HepG2 (cell line): ENCODE results near the gene UQCRHL. TPM values are rescaled to one million over a fixed set of nuclear protein-coding genes. Genes with fewer than 3 reads are reported as not detected.

ENCODE experiments used
- ARNT2 ChIP-seq: sonication (generic); formaldehyde crosslinking; IDR thresholded peaks from 2 replicates; pipeline ENCODE4 v1.8.0; 2022; ENCODE audit warnings: mild to moderate bottlenecking, low read depth, missing genetic modification reagents, moderate library complexity
- HES4 ChIP-seq: sonication (generic); formaldehyde crosslinking; IDR thresholded peaks from 2 replicates; pipeline ENCODE4 v1.9.0; 2021; ENCODE audit warnings: mild to moderate bottlenecking, missing genetic modification reagents, borderline replicate concordance
- JUN ChIP-seq: sonication (generic); formaldehyde crosslinking; IDR thresholded peaks from 2 replicates; pipeline ENCODE4 v1.4.0; 2020; ENCODE audit warnings: mild to moderate bottlenecking, missing genetic modification reagents
- POLR2AphosphoS5 ChIP-seq: IDR thresholded peaks from 2 replicates; pipeline ENCODE4 v1.6.1; 2012; ENCODE audit warnings: low read depth, low read length
- ZNF30 ChIP-seq: sonication (generic); formaldehyde crosslinking; IDR thresholded peaks from 2 replicates; pipeline ENCODE4 v1.5.0; 2020; ENCODE audit warnings: mild to moderate bottlenecking, missing genetic modification reagents
- ZNF816 ChIP-seq: sonication (generic); formaldehyde crosslinking; IDR thresholded peaks from 2 replicates; pipeline ENCODE4 v1.8.0; 2022; ENCODE audit warnings: missing genetic modification reagents, mild to moderate bottlenecking, borderline replicate concordance
- ZSCAN9 ChIP-seq: IDR thresholded peaks from 2 replicates; pipeline ENCODE4 v1.6.1; 2016; ENCODE audit warnings: borderline replicate concordance
- polyA plus RNA-seq, 8 experiments: library from polyadenylated mRNA; depleted of rRNA in 3 of 8; stranded (reverse) in 7 of 8; unstranded in 1 of 8; fragments of >200 nt; fragmentation: Illumina TruSeq in 4 of 8; extraction: Trizol in 4 of 8; gene quantifications; 2 replicates each; pipeline versions ENCODE4 v1.2.1 to v1.2.3, GENCODE V29; 2011 to 2016; ENCODE audit warnings: low read depth in 4 of 8, missing spikeins in 1 of 8, mixed read lengths in 1 of 8; ENCODE audit not compliant: insufficient read depth in 1 of 8
- total RNA-seq, 5 experiments: library from RNA; depleted of rRNA; stranded (reverse); fragments of >200 nt; fragmentation: Illumina TruSeq; extraction: Trizol; gene quantifications; 2 replicates each; pipeline ENCODE4 v1.2.3, GENCODE V29; 2016; ENCODE audit warnings: low read depth in 1 of 5
- TF ChIP-seq, protein P1 (sequence below): sonication (generic); formaldehyde crosslinking; IDR thresholded peaks from 2 replicates; pipeline ENCODE4 v1.5.1; 2020; ENCODE audit warnings: mild to moderate bottlenecking, missing genetic modification reagents, borderline replicate concordance
- TF ChIP-seq, protein P2 (sequence below): sonication (generic); formaldehyde crosslinking; IDR thresholded peaks from 2 replicates; pipeline ENCODE4 v1.4.0; 2020; ENCODE audit warnings: missing genetic modification reagents, borderline replicate concordance
- TF ChIP-seq, protein P3 (sequence below): IDR thresholded peaks from 2 replicates; pipeline ENCODE4 v1.6.1; 2016; ENCODE audit warnings: mild to moderate bottlenecking
- TF ChIP-seq, protein P4 (sequence below), 2 experiments: sonication (generic) in 1 of 2; formaldehyde crosslinking in 1 of 2; IDR thresholded peaks; 2 replicates each; pipeline versions ENCODE4 v1.5.1 to v1.6.1; 2011 to 2020; ENCODE audit warnings: borderline replicate concordance in 1 of 2, low read depth in 1 of 2, low read length in 1 of 2, mild to moderate bottlenecking in 1 of 2, missing genetic modification reagents in 1 of 2, moderate library complexity in 1 of 2
- TF ChIP-seq, protein P5 (sequence below): fragments of 450-650 bp; IDR thresholded peaks from 2 replicates; pipeline ENCODE4 v1.6.1; 2017; ENCODE audit warnings: mild to moderate bottlenecking

Gene UQCRHL
- total and polyA plus RNA-seq, 2 of the 13 experiments (the other 11 are each of a cell fraction or from before 2014, with no cell fraction given) = 1.8 to 2.3 TPM

DNA sequence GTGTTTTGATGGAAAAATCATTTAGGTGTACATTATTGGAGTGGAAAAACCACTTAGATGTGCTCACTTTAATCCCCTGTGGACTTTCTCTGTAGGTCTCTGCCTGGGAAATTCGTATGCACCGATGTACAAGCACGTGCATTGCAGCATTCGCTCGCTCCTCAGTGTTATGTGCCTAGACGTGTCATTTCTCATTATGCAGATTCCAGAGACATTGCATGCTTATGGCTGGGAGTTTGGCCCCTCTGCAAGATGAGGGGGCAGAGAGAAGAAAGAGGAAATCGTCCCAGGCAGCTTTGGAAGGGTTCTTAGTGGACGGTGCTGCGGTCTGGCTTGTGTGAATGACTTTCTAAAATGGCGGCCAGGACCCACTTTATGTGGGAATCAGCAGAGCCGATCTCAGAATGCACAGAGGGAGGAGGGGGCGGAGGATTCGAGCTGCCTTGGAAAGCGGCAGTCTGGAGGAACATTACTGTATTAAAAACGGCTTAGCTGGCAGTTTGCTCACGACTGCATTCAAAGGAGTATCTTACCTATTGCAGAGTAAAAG lies 42.4 kb upstream of the UQCRHL start (continued):
- TF ChIP-seq, protein P1, sequence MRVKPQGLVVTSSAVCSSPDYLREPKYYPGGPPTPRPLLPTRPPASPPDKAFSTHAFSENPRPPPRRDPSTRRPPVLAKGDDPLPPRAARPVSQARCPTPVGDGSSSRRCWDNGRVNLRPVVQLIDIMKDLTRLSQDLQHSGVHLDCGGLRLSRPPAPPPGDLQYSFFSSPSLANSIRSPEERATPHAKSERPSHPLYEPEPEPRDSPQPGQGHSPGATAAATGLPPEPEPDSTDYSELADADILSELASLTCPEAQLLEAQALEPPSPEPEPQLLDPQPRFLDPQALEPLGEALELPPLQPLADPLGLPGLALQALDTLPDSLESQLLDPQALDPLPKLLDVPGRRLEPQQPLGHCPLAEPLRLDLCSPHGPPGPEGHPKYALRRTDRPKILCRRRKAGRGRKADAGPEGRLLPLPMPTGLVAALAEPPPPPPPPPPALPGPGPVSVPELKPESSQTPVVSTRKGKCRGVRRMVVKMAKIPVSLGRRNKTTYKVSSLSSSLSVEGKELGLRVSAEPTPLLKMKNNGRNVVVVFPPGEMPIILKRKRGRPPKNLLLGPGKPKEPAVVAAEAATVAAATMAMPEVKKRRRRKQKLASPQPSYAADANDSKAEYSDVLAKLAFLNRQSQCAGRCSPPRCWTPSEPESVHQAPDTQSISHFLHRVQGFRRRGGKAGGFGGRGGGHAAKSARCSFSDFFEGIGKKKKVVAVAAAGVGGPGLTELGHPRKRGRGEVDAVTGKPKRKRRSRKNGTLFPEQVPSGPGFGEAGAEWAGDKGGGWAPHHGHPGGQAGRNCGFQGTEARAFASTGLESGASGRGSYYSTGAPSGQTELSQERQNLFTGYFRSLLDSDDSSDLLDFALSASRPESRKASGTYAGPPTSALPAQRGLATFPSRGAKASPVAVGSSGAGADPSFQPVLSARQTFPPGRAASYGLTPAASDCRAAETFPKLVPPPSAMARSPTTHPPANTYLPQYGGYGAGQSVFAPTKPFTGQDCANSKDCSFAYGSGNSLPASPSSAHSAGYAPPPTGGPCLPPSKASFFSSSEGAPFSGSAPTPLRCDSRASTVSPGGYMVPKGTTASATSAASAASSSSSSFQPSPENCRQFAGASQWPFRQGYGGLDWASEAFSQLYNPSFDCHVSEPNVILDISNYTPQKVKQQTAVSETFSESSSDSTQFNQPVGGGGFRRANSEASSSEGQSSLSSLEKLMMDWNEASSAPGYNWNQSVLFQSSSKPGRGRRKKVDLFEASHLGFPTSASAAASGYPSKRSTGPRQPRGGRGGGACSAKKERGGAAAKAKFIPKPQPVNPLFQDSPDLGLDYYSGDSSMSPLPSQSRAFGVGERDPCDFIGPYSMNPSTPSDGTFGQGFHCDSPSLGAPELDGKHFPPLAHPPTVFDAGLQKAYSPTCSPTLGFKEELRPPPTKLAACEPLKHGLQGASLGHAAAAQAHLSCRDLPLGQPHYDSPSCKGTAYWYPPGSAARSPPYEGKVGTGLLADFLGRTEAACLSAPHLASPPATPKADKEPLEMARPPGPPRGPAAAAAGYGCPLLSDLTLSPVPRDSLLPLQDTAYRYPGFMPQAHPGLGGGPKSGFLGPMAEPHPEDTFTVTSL (CRISPR knock-in tag) = no peak
- TF ChIP-seq ZNF816 (no peak; the same call in 1 of the 2 replicates), POLR2AphosphoS5 (no peak; the same call in 1 of the 2 replicates), HES4 (CRISPR knock-in tag) (no peak), ZSCAN9 (0 out of 2 replicates have a peak, but pooled peaks have one; percentile 11), JUN (CRISPR knock-in tag) (no peak), ARNT2 (CRISPR knock-in tag) (0 out of 2 replicates have a peak, but pooled peaks have one; percentile 15), ZNF30 (CRISPR knock-in tag) (no peak)
- TF ChIP-seq, protein P2, sequence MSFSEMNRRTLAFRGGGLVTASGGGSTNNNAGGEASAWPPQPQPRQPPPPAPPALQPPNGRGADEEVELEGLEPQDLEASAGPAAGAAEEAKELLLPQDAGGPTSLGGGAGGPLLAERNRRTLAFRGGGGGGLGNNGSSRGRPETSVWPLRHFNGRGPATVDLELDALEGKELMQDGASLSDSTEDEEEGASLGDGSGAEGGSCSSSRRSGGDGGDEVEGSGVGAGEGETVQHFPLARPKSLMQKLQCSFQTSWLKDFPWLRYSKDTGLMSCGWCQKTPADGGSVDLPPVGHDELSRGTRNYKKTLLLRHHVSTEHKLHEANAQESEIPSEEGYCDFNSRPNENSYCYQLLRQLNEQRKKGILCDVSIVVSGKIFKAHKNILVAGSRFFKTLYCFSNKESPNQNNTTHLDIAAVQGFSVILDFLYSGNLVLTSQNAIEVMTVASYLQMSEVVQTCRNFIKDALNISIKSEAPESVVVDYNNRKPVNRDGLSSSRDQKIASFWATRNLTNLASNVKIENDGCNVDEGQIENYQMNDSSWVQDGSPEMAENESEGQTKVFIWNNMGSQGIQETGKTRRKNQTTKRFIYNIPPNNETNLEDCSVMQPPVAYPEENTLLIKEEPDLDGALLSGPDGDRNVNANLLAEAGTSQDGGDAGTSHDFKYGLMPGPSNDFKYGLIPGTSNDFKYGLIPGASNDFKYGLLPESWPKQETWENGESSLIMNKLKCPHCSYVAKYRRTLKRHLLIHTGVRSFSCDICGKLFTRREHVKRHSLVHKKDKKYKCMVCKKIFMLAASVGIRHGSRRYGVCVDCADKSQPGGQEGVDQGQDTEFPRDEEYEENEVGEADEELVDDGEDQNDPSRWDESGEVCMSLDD (CRISPR knock-in tag) = no peak
- TF ChIP-seq, protein P3, sequence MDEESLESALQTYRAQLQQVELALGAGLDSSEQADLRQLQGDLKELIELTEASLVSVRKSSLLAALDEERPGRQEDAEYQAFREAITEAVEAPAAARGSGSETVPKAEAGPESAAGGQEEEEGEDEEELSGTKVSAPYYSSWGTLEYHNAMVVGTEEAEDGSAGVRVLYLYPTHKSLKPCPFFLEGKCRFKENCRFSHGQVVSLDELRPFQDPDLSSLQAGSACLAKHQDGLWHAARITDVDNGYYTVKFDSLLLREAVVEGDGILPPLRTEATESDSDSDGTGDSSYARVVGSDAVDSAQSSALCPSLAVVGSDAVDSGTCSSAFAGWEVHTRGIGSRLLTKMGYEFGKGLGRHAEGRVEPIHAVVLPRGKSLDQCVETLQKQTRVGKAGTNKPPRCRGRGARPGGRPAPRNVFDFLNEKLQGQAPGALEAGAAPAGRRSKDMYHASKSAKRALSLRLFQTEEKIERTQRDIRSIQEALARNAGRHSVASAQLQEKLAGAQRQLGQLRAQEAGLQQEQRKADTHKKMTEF (CRISPR knock-in tag) = no peak; the same call in 1 of the 2 replicates
- TF ChIP-seq, protein P4, sequence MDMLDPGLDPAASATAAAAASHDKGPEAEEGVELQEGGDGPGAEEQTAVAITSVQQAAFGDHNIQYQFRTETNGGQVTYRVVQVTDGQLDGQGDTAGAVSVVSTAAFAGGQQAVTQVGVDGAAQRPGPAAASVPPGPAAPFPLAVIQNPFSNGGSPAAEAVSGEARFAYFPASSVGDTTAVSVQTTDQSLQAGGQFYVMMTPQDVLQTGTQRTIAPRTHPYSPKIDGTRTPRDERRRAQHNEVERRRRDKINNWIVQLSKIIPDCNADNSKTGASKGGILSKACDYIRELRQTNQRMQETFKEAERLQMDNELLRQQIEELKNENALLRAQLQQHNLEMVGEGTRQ (IDR thresholded peaks at IDR 0.05; ENCODE audit: low read depth, low read length) = no peak
- TF ChIP-seq, protein P4 (CRISPR knock-in tag; IDR thresholded peaks at IDR 0.05; ENCODE audit: borderline replicate concordance) = no peak
- TF ChIP-seq, protein P5, sequence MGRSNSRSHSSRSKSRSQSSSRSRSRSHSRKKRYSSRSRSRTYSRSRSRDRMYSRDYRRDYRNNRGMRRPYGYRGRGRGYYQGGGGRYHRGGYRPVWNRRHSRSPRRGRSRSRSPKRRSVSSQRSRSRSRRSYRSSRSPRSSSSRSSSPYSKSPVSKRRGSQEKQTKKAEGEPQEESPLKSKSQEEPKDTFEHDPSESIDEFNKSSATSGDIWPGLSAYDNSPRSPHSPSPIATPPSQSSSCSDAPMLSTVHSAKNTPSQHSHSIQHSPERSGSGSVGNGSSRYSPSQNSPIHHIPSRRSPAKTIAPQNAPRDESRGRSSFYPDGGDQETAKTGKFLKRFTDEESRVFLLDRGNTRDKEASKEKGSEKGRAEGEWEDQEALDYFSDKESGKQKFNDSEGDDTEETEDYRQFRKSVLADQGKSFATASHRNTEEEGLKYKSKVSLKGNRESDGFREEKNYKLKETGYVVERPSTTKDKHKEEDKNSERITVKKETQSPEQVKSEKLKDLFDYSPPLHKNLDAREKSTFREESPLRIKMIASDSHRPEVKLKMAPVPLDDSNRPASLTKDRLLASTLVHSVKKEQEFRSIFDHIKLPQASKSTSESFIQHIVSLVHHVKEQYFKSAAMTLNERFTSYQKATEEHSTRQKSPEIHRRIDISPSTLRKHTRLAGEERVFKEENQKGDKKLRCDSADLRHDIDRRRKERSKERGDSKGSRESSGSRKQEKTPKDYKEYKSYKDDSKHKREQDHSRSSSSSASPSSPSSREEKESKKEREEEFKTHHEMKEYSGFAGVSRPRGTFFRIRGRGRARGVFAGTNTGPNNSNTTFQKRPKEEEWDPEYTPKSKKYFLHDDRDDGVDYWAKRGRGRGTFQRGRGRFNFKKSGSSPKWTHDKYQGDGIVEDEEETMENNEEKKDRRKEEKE = no peak
